Epithelial cell of prostate (primary cell): Measurements from ENCODE around the gene MICAL3.
"Not testable (repeated sequence)": the region's sequence is repeated elsewhere in the genome, so short reads cannot be mapped to it uniquely, and the experiment has no call there.

Experiments
- DNase-seq: peaks from one replicate; pipeline ENCODE4 v3.0.0-alpha.2; 2011; ENCODE audit warnings: low read depth, low spot score
- H3K27ac ChIP-seq: fragments of 450-650 bp; 2 replicates; pipeline ENCODE4 v1.5.1; 2017; ENCODE audit warnings: mild to moderate bottlenecking

The MICAL3 gene

DNA sequence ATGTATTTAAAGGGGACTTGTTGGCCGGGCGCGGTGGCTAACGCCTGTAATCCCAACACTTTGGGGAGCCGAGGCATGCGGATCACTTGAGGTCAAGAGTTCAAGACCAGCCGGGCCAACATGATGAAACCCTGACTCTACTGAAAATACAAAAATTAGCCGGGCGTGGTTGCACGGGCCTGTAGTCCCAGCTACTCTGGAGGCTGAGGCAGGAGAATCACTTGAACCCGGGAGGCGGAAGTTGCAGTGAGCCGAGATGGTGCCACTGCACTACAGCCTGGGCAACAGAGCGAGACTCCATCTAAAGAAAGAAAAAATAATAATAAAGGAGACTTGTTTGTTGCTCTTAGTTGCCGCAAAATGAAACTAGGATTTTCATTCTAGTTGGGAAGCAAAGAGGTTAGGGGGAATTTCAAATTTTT lies 22.5 kb downstream of the MICAL3 start:
- H3K27ac ChIP-seq: peak overlapping the region; percentile 77

DNA sequence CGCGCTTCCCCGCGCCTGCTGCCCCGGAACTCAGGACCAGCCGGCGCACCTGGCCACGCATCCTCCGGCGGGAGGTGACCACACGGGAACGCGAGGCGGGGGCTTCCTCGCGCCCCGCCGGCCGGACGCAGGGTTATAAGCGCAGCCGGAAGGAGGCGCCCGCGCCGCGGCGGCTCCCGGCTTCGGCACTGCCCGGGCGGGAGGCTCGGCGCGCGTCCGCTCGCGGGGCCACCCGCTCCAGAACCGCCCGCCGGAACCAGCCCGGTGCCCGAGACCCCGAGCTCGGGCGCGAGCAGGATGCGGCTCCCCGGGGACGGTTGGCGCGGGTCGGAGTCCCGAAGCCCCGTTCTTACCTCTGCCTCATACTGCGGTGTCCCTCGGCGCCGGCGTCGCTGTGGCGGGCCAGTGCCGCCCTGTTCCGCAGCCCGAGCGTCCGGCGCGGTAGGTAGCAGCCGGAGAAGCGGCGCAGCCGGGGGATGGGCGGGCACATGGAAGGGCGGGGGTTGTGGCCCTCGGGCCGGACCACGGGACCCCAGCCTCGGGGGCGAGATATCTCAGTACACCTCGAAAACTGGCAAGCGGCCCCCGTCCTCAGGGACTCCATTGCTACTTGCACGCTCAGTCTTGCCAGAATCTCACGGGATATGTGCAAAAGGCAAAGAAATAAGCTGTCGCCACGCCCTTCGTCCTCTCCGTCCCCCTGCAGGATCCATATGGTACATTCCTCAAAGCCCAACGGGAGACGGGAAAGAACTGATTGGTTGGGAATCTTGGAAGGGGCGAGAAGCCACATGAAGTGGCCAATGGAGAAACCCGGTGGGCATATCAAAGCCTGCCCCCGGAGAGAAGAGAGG lies 23.1 kb downstream of the MICAL3 start:
- H3K27ac ChIP-seq: peak overlapping the region; percentile 77
- DNase-seq: peak; percentile 74

More for the DNA sequence above, 22.5 kb downstream of the MICAL3 start:
- DNase-seq: not testable (repeated sequence)

DNA sequence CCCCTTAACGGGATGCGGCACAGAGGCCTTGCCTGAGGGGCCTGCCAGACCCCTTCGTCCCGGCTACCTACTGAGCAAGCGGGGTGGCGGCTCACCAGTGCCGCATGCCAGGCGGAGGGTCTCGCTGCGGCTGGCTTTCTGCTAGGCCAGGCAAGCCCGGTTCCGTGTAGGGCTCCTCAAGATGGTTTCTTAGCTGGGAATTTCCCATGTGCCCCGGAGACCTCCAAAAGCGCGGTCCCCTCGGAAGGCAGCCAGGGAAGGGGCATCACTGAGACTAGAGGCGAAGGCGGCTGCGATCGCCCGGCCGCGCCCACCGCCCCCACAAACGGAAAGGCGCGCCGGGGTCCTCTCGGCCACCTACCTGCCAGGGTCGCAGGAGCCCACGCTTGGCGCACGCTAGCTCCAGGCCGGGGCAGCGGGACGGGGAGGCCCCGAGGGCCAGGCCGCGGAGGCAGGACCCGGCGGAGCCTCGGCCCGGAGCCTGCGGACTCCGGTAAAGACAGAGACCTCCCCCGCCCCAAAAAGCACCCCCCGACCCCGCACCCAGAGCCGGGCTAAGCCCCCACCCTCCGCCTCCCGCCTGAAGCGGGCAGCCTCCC lies 23.8 kb downstream of the MICAL3 start:
- no peak for DNase-seq
- H3K27ac ChIP-seq: peak overlapping the region; percentile 77

DNA sequence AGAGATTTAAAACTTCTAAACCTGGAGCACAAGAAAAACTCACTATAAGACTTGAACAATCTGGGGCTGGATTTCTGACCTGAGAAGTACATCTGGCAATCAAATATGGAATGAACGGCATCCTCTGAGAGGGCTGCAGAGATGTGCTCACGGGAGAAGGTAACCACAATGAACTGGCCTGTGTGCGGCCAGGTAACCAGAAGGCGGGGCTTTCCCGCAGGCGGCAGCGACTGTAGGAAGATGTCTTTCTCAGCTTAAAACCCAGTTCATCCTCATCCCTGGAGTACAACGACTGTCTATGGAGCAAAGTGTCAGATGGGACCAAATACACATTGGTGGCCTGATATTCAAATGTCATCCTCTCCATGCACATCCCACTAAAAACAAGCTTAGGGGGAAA lies 24.5 kb downstream of the MICAL3 start:
- H3K27ac ChIP-seq: no peak overlapping the region

DNA sequence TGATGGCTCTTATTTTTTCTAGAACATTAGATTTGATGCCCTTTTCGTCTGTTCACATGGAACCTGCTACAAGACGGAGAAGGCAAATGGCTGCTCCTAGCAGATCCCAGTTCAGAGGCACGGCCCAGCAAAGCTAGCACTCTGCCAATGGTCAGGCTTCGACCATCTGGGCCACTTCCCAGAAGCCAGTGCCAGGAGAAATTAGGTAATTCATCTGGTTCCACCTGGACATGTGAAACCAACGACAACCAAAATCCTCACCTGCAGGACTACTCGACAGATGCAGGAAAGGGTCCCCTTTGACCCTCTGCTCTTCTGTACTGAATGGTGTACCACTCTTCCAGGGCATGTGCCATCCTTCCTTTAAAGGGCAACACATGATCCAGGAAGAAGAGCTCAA lies 25.4 kb downstream of the MICAL3 start:
- no peak overlapping the region for H3K27ac ChIP-seq
- no peak for DNase-seq

More for the DNA sequence above, 24.5 kb downstream of the MICAL3 start:
- no peak for DNase-seq

DNA sequence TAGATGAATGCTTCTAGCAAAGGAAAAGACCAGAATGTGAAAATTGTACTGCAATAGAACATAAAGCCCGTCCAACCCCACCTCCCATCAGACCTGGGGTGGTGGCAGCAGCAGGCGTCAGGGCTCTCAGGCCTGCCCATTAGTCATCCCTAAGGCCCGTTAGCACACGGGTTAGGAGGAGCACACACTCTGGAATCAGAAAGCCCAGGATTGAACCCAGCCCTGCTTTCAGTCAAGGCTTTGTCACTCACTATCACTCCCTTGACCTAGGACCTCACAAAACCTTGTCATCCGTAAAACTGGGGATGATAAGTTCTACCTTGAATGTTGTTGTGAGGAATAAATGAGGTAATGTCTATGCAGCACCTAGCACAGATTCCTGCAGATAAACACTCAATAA lies 26.9 kb downstream of the MICAL3 start:
- H3K27ac ChIP-seq: no peak overlapping the region
- DNase-seq: no peak

DNA sequence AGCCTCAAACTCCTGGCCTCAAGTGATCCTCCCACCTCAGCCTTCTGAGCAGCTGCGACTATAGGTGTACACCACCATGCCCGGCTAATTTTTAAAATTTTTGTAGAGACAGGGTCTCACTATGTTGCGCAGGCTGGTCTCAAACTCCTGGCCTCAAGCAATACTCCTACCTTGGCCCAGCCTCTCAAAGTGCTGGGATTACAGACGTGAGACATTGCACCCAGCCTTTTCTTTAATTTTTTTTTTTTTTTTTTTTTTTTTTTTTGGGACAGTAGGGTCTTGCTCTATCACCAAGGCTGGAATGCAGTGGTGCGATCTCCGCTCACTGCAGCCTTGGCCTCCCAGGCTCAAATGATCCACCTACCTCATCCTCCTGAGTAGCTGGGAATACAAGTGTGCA lies 29.1 kb downstream of the MICAL3 start:
- H3K27ac ChIP-seq: not testable (repeated sequence)

DNA sequence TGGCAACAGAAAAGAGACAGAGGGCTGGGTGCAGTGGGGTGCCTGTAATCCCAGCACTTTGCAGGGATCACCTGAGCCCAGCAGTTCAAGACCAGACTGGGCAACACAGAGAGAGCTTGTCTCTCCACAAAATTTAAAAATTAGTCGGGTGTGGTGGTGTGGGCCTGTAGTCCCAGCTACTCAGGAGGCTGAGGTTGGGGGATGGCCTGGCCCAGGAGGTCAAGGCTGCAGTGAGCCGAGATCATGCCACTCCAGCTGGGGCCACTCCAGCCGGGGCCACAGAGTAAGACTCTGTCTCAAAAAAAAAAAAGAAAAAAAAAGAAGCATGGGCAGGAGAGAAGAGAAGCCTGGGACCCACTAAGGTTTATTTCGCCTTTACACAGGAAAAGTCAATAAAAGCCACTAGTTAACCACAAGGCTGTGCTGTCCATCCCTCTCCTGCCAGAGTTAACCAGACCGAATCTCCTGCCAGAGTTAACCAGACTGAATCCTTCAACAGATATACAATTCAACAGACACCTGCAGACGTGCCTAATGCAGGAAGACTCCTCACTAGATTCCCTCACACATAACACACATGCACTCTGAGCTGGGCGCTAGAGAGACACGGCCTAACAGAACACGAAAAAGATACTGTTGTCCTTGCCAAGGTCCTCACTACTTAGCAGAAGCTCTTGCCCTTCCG lies 29.8 kb downstream of the MICAL3 start:
- no peak for DNase-seq
- H3K27ac ChIP-seq: no peak overlapping the region

More for the DNA sequence above, 29.1 kb downstream of the MICAL3 start:
- not testable (repeated sequence) for DNase-seq

DNA sequence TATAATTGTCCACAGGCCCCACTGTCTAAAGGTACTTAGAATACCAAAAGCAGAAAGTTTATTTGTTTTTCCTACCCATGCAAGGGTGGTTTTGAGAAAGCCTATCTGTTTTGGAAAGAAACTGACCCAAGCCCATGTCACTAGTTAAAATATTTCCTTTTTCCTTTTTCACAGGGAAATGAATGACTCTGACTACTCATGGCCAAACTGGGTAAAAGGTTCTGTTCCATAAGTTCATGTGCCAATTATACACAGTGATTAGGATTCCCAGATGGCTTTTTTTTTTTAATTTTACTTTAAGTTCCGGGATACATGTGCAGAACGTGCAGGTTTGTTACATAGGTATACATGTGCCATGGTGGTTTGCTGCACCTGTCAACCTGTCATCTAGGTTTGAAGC lies 31.4 kb downstream of the MICAL3 start:
- DNase-seq, H3K27ac ChIP-seq: not testable (repeated sequence)

DNA sequence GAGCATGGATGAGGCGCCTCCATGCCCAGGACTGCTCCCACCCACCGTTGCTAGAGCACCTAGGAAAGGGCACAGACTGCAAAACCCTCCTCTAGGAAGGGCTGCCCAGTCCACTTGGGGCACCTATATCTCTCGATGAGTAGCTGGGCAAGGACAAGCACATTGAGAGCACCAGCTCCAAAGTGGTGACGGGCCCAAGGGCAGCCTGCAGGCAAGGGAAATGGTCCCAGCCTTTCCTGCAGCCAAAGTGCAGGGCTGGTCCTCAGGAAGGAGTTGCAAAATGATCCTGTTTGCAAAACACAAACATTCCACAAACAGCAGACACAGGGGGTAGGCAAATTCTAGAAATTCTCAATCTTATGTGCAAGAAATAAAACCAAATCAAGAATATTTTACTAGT lies 32.4 kb downstream of the MICAL3 start:
- DNase-seq, H3K27ac ChIP-seq: not testable (repeated sequence)

DNA sequence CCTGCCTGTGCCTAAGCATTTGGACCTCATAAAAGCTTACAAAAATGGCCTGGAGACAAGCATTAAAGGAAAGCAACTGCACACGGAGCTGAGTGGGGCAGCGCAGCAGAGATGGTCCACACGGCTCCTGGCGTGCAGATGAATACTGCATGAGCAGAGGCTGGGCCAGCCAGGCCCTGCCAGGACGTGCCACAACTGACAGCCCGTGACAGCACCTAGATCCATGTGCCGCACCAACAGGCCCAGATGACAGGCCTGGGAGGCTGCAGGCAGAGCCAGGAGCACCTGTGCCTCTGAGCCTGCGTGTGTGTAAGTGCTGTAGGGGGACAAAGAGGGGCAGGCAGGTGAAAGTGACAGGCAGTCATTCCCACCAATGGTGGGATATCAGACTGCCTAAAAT lies 33.4 kb downstream of the MICAL3 start:
- no peak overlapping the region for H3K27ac ChIP-seq
- DNase-seq: no peak

DNA sequence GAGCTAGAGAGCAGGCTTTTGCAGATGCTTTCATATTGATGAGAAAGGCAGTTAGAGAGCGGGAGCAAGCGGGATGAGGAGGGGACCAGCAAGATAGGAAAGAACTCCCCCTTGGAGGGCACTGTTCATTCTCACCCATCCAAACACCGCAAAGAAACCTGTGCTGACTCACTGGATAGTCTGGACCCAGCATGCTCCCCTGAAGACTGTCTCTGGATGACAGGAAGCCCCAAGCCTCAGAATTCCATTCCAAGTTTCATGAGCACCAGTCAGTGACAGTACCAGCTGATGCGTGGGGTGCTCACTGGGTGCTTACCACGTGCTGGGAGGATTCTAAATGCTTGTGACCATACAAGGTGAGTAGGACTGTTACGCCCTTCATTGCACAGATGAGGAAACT lies 34.2 kb downstream of the MICAL3 start:
- no peak for DNase-seq
- H3K27ac ChIP-seq: no peak overlapping the region

DNA sequence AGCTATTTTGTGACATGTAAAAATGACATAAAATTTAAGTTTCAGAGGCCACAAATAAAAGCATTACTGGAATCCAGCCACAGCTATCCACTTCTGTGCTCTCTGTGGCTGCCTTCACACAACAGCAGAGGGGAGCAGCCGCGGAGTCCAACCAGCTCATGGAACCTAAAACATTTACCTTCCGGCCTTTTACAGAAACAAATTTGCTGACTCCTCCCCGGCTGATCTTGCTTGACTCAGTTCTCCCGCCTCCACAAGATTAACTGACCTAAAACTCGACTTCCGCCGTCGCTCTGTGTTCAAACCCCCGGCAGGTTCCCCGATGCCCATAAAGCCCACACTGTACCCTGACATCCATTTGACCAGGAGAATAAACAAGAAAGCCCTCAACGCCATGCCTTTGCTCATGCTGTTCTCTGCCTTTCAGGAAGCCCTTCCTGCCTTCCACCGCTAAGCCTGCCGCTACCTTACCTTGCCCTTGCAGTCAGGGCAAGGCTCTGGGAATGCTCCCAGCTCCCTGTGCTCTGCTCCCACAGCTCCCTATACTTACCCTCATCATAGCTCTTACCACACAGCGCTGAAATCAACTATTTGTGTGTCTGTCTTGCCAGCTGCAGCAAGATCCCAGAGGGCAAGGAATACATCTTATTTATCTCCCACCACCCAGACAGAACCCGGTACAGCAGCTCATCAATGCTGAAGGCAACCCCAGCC lies 35.4 kb downstream of the MICAL3 start:
- DNase-seq: no peak
- H3K27ac ChIP-seq: peak overlapping the region; percentile 46

DNA sequence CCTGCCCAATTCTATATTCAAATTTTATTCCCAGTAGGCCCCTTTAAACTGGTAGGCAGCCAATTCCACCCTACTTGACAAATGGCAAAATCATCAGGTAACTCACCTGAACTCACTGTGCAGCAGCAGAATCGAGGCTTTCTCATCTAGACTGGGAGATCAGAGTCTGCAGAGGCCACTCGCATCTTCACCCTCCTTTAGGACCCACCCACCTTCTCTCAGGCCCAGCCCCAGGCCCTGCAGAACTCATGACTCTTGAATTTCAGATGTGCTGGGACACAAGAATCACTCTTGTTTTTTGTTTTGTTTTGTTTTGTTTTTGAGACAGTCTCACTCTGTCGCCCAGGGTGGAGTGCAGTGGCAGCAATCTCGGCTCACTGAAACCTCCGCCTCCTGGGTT lies 38.8 kb downstream of the MICAL3 start:
- H3K27ac ChIP-seq: no peak overlapping the region
- no peak for DNase-seq

DNA sequence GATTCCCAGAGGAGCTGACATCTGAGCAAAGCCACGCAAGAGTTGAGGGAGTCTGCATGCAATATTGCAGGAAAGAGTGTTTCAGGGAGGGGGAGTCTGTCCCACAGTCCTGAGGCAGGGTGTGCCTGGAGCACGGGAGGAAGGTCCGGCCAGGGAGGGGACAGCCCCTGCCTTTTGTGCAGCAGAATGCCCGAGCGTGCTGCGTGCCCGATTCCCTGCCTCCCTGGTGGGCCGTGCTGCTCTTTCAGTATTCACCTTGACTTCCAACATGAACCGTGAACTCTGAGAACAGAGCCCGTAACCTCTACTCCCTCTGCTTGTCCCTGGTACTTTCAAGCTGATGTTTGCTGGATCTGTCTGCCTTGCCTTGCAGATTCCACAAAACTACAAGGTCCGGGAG lies 39.3 kb downstream of the MICAL3 start:
- DNase-seq, H3K27ac ChIP-seq: not testable (repeated sequence)

DNA sequence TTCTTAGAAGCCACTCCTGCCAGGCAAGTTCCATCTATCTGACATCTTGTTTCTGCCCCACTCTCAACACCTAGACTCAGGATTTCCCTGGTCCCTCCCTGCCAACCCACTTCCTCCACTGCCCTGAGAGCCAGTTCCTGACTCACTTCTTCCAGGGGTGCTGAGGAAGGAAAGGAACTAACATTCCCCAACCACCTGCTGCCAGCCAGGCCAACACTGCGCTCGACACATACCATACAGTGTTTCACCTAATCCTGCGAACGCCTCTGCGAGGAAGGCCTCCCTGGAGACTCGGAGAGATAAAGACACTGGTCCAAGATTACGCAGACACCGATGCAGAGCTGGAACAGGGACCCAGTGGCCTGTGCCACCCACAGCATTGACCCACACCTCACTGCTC lies 40.2 kb downstream of the MICAL3 start:
- H3K27ac ChIP-seq: no peak overlapping the region

DNA sequence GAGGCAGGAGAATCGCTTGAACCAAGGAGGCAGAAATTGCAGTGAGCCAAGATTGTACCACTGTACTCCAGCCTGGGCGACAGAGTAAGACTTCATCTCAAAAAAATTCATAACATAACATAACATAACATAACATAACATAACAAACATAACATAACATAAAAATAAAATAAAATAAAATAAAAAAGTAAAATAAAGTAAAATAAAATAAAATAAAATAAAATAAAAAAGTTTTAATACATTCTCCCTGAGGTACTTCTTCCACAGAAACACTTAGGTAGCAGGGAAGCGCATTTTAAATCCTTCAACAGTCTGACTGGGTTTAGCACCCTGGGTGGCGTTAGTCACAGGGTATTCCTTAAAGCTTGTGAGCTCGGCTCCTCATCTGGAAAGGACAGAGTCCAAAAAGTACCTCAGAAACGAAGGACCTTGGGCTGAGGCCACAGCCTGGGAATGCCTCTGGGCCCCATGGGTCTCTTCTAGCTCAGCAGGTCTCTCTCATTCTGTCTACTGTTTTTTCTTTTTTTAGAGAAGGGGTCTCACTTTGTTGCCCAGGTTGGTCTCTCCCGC lies 41.7 kb downstream of the MICAL3 start:
- DNase-seq: no peak
- H3K27ac ChIP-seq: no peak overlapping the region

More for the DNA sequence above, 40.2 kb downstream of the MICAL3 start:
- DNase-seq: no peak

DNA sequence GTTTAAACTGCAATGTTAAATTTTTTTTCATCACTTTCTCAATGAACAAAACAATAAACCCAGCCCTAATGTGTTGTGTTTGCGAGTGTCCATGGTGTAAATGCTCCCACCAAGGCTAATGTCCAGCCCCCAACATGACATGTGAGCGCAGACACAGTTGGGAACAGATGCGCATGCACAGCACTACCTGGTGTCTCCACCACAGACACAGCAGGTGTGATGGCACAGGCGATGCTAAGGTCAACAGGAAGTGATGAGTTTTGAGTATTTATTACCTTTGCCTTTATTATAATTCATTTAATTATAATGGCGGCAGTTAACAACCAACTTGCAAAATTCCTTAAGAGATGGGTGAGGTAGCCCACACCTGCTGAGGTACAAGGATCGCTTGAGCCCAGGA lies 42.9 kb downstream of the MICAL3 start:
- DNase-seq: no peak
- H3K27ac ChIP-seq: no peak overlapping the region

DNA sequence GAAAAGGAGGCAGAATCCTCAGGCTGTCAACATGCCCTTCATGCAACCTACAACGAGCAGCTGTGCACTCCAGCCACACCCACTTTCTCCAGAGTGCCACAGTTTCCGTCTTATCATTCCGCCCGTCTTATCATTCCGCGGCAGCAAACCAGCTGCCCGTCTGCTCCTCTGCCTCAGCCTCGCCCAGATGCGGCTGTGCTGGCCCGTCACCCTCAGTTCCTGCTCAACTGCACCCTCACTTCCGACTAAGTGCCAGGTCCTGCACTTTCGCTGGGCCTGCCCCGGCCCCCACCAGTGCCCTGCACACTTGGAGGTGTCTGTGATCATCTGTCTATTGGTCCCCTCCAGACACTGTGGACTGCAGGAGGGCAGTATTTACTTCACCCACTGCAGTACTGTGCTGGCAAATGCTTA lies 43.7 kb downstream of the MICAL3 start:
- no peak overlapping the region for H3K27ac ChIP-seq
- DNase-seq: no peak

DNA sequence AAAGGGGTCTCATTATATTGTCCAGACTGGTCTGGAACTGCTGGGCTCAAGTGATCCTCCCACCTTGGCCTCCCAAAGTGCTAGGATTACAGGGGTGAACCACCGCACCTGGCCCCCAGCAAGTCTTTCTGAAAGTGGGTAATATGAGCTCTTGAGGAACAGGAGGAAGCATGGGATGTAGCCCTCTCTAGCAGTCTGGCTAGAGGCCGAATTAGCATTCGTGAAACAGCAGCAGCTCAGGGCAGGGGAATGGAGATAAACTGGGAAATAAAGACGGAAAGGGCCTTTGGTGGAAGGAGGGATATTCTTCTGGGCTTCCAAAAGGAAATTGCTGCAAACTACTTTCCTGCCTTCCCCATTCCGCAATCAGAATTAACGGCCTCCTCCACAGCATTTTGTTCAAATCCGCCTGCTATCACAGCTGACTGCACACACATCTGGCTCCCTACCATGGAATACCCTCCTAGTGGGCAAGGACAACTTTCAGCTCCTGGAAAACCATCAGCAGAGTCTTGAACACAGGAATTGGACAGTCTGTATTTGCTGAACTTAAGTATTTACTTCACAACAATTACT lies 44.3 kb downstream of the MICAL3 start:
- DNase-seq: no peak
- H3K27ac ChIP-seq: no peak overlapping the region
